SJCRH30 (cell line): ENCODE data around the gene TEX51. TPM values are rescaled to one million over a fixed set of nuclear protein-coding genes. Genes with fewer than 3 reads are reported as not detected.

Experiments used
- DNase-seq, 2 experiments: peaks; one replicate each; pipeline ENCODE4 v3.0.0-alpha.2; 2015 to 2020
- H3K27ac ChIP-seq: fragments of 250-450 bp; sonication (Bioruptor Pico); 2 replicates; pipeline ENCODE4 v1.5.1; 2020; ENCODE audit warnings: mild to moderate bottlenecking, moderate library complexity
- H3K27me3 ChIP-seq: fragments of 250-450 bp; sonication (Bioruptor Pico); 2 replicates; pipeline ENCODE4 v1.5.1; 2020; ENCODE audit warnings: mild to moderate bottlenecking, moderate library complexity
- H3K36me3 ChIP-seq: fragments of 250-450 bp; sonication (Bioruptor Pico); 2 replicates; pipeline ENCODE4 v1.5.1; 2020; ENCODE audit warnings: mild to moderate bottlenecking, moderate library complexity
- H3K4me1 ChIP-seq: fragments of 250-450 bp; sonication (Bioruptor Pico); 2 replicates; pipeline ENCODE4 v1.5.1; 2020; ENCODE audit warnings: mild to moderate bottlenecking, moderate library complexity
- H3K4me3 ChIP-seq: fragments of 250-450 bp; sonication (Bioruptor Pico); 2 replicates; pipeline ENCODE4 v1.5.1; 2020; ENCODE audit warnings: mild to moderate bottlenecking, moderate library complexity
- H3K9me3 ChIP-seq: fragments of 250-450 bp; sonication (Bioruptor Pico); replicated peaks from 2 replicates; pipeline ENCODE4 v1.5.1; 2020; ENCODE audit warnings: mild to moderate bottlenecking, moderate library complexity
- total RNA-seq: library from RNA; depleted of rRNA; stranded (reverse); fragments of >200 nt; shearing (Covaris generic); gene quantifications from 2 replicates; pipeline ENCODE4 v1.2.3, GENCODE V29; 2014

The TEX51 gene
- total RNA-seq, 1 experiment from 2014 or later, result not detected

DNA sequence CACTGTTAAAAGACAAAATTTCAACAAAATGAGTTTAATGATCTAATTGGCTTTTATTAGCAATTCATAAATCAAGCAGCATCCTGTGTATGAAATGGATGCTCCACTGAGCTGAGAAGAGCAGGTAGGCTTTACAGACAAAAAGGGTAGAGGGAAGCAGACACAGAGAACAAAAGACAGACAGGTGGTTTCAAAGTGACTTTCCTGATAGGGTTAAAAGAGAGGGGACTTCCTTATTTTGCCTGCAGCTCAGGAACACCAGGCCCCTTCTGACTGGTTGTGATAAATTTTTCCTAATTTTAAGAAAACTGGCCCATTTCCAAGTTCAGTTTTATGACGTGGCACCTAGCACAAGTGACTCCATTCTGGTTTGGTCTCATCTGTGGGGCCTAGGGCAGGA, 11.9 kb downstream of the TEX51 start:
- Histone ChIP-seq H3K4me3 (no peak overlapping the region), H3K27me3 (0 out of 2 replicates have a peak, but pooled peaks cover 3% of the 10 kb centered on the region), H3K9me3 (no peaks in the 10 kb centered on the region), H3K4me1 (no peaks in the 10 kb centered on the region), H3K27ac (no peak overlapping the region), H3K36me3 (no peaks in the 10 kb centered on the region)
- DNase-seq, result no peak

DNA sequence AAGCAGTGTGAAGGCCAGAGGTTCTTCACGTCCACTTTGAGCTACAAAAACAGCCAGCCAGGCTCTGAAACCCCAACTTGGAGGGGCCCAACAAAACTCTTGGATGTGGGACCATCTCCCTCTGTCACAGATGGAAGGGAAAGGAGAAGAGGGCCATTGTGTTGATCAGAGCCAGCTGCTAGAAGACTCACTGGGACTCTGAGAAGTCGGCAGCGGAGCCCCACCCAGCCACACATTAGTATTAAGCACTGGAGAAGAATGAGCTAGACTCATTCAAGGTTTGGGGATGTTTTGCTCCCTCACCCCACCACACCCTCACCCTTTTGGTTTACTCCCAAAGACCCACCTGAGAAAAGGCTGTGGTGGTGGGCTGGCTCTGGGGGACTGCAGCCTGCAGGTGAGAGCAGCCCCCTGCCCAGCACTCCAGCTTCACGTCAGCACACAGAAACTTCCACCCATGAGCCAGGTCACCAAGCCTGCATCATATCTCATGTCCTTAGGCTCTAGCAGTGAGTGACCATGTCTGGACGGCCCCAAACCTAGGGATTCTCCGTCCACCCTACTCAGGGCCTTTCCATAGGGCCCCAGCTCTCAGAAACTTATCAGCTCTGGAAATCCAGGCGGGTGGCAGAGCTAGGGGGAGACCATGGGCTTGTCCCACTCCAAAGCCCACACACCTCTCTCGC, 12.6 kb downstream of the TEX51 start:
- DNase-seq, result no peak
- Histone ChIP-seq H3K27me3 (0 out of 2 replicates have a peak, but pooled peaks cover 2% of the 10 kb centered on the region), H3K4me1 (no peaks in the 10 kb centered on the region), H3K9me3 (no peaks in the 10 kb centered on the region), H3K36me3 (no peaks in the 10 kb centered on the region), H3K4me3 (no peak overlapping the region), H3K27ac (no peak overlapping the region)

DNA sequence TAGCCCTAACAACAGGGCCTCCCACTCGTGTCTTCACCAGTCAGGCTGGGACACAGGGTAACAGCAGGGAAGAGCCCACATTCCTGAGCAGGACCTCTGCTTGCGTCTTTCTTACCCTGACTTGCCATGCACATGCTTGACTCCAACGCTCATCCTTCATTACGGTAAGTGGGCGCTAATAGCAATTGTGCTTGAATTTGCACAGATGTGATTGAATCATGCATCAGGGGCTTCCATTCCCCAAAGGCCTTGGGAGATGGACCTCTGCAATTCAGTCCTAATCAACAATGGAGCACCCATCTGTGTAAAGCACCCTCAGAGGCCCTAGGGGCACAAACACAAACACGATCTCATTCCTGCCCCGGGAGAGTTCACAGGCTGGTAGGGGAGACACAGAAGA, 13.5 kb downstream of the TEX51 start:
- Histone ChIP-seq H3K4me3 (no peak overlapping the region), H3K4me1 (no peaks in the 10 kb centered on the region), H3K27ac (no peak overlapping the region), H3K9me3 (no peaks in the 10 kb centered on the region), H3K27me3 (no peaks in the 10 kb centered on the region), H3K36me3 (no peaks in the 10 kb centered on the region)
- DNase-seq, result no peak

DNA sequence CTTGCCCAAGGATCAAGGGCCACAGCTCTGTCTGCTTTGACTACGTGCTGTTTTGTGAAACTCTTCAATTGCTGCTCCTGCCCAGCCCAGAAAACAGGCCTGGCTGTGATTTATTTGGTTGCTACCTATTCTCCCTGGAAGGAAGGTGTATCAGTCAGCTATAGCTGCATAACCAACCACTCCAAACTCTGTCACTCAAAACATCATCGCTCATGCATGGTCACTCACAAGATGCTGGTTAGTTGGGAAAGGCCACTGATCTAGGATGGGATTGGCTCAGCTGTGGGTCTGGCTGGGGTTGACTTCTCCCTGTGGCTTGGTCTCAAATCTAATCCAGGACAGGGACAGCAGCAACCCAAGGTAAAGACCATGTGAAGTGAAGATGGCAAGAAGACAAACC, 14.6 kb downstream of the TEX51 start:
- Histone ChIP-seq H3K36me3 (no peaks in the 10 kb centered on the region), H3K9me3 (no peaks in the 10 kb centered on the region), H3K27ac (no peak overlapping the region), H3K4me1 (no peaks in the 10 kb centered on the region), H3K4me3 (no peak overlapping the region), H3K27me3 (no peaks in the 10 kb centered on the region)
- no peak for DNase-seq

DNA sequence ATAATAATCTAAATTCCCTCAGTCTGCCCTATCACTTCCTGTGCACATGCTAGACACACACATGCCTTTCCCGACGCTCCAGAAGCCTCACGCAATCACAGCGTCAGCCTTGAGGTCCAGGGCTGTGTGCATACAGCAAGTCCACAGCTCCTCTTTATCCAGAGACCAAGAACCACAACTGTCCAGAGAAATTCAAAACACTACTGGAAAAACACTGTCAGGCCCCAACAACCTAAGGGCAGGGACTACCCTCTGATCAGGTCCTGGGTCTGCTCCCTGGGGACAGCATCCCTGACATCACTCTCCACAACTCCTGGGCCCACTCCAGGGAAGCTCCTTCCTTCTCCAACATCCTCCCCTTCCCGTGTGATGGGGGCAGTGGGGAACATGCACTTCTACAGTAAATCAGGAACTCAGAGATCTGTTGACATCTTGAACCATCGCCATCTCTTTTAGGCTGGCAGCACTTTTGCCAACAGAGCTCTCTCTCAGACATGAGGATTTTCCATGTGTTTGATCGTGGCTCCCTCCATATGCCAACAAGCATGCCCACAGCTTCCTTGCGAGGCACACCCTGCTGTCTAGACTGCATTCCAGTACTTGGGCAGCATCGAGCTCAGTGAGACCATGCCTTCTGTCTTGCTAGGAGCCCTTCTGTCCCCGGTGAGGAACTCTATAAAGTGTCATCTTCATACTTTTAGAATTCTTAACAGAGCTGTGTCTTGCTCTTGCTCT, 15.4 kb downstream of the TEX51 start:
- Histone ChIP-seq H3K27me3 (no peaks in the 10 kb centered on the region), H3K36me3 (no peaks in the 10 kb centered on the region), H3K9me3 (no peaks in the 10 kb centered on the region), H3K4me3 (no peak overlapping the region), H3K27ac (no peak overlapping the region), H3K4me1 (no peaks in the 10 kb centered on the region)
- no peak for DNase-seq

DNA sequence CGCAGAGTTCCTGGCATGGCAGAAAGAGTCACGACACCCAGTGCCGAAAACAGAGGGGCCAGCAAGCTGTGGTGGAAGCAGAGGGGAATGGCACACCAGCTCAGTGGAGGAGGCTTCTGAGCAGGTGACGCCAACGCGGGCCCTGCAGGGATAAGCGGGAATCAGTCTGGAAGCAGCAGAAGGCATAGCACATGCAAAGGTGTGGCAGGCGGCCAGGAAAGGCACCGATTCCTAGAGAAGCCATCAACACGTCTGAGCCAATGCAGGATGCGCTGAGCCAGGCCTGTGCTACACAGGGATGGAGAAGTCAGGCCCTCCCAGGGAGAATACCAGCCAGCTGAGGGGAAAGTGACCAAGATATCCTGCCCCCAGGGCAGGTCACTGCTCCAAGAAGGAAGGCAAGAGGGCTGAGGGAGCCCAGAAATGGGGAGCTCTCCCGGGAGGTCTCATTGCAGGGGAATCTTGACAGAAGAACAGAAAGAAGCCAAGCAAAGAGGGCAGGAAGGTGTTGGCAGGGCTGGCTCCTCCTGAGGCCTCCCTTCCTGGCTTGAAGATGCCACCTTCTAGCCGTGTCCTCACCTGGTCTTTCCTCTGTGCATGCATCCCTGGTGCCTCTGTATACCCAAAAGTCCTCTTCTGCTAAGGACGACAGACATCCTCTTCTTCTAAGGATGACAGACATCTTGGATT, 16.3 kb downstream of the TEX51 start:
- H3K27me3 ChIP-seq, result no peaks in the 10 kb centered on the region
- H3K27ac ChIP-seq, result no peak overlapping the region
- H3K36me3 ChIP-seq, result no peaks in the 10 kb centered on the region
- no peak overlapping the region for H3K4me3 ChIP-seq
- H3K9me3 ChIP-seq, result no peaks in the 10 kb centered on the region
- no peak for DNase-seq
- H3K4me1 ChIP-seq, result no peaks in the 10 kb centered on the region

DNA sequence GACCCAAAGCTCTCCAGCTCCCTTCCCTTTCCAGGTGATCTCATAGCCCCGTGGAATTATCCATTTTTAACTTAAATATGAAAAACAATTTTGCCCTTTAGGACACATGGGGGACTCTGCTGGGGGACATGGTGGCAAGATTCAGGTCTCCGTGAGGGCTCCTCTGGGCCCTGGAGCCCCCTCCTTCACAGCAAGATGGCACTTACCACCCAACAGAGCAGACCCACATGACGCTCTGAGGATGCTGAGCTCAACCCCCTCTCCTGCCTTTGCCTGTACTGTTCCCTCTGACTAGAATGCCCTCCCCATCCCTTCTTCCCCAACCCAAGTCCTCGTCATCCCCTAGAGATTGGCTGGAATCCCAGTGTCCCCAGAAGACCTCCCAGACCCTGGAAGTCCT, 17.2 kb downstream of the TEX51 start:
- no peak overlapping the region for H3K27ac ChIP-seq
- no peak overlapping the region for H3K4me3 ChIP-seq
- H3K36me3 ChIP-seq, result no peaks in the 10 kb centered on the region
- H3K4me1 ChIP-seq, result no peaks in the 10 kb centered on the region
- no peak for DNase-seq
- H3K9me3 ChIP-seq, result no peaks in the 10 kb centered on the region
- H3K27me3 ChIP-seq, result no peaks in the 10 kb centered on the region

DNA sequence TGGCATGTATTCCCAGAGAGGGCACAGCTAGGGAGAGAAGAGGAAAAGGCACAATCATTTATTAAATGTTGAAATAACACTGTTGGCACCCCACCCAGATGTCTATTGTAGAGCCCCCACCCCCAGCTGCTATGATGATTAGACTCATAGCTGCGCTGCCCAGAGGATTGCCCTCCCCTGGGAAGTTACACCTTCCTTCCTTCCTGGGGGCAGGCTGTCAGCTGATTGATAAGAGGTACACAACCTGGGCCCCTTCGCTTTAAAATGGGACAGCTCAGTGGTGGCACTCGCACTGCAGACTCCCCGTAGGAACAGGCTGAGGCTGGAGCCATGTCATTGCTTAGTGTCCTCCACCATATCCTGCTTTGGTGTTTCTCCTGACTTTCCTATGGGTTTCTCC, 18.1 kb downstream of the TEX51 start:
- Histone ChIP-seq H3K4me1 (no peaks in the 10 kb centered on the region), H3K4me3 (no peak overlapping the region), H3K9me3 (no peaks in the 10 kb centered on the region), H3K36me3 (no peaks in the 10 kb centered on the region), H3K27me3 (no peaks in the 10 kb centered on the region), H3K27ac (no peak overlapping the region)
- no peak for DNase-seq

DNA sequence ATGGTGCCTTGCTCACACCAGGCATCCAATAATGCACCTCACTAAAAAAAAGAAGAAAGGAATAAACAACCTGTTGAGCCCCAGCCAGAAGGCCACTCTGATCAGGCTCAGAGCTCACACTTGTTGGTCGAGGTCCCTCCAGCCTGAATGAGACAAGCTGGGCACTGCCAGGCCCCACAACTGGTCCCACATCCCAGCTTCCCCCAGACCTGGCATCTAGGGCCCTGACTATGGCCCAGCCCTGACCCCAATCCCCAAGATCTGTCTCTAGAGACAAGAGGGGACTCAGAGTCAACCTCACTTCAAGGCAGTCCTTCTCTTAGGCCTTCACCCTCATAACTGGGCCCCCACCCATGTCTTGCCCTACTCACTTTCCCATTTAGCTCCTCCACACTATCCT, 22.4 kb downstream of the TEX51 start:
- Histone ChIP-seq H3K9me3 (no peaks in the 10 kb centered on the region), H3K27me3 (no peaks in the 10 kb centered on the region), H3K27ac (no peak overlapping the region), H3K36me3 (no peaks in the 10 kb centered on the region), H3K4me3 (no peak overlapping the region), H3K4me1 (no peaks in the 10 kb centered on the region)
- DNase-seq, result no peak

DNA sequence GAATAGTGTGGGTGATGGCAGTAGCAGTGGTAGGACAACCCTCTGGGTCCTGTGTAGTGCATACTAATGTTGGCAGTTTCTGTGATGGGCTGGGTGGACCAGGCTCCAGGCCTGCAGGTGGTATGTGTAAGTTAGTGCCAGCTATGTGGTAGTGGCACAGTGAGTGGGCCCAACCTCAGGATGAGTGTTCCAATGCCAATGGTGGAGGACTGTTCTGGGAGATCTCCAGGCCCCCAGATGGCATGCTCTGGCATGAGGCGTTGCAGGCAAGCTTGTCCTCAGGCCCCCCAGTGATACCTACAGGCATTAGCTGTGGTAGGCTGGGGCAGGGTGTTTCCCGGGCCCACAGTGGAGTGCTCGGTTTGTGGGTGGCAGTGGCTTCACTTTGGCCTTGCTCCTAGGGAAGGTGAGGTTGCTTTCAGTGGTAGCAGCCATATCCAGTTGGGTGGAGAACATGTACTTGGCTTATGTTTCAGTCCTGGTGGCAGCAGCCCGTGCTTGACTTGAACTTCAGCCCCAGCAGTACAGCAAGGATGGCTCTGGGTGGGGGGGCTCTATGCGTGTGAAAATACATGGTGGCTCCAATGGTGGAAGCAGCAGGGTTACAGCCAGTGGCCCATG, 32.4 kb downstream of the TEX51 start:
- Histone ChIP-seq H3K36me3 (no peaks in the 10 kb centered on the region), H3K9me3 (no peaks in the 10 kb centered on the region), H3K27ac (no peak overlapping the region), H3K27me3 (no peaks in the 10 kb centered on the region), H3K4me3 (no peak overlapping the region), H3K4me1 (no peaks in the 10 kb centered on the region)
- DNase-seq, result no peak

DNA sequence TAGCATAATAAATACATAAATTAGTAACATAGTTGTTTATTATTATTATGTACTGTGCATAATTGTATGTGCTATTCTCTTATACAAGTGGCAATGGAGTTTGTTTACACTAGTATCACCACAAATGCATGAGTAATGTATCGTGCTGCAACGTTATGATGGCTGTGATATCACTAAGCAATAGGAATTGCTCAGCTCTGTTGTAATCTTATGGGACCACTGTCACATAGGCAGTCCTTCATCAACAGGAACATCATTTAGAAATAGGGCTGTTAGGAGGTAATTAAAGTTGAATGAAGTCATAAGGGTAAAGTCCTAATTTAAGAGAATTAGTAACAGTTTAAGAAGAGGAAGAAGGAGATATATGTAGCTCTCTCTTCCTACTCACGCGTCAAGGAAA, 33.8 kb downstream of the TEX51 start:
- H3K36me3 ChIP-seq, result no peaks in the 10 kb centered on the region
- H3K27me3 ChIP-seq, result no peaks in the 10 kb centered on the region
- no peaks in the 10 kb centered on the region for H3K9me3 ChIP-seq
- DNase-seq, result no peak
- H3K4me1 ChIP-seq, result no peaks in the 10 kb centered on the region
- H3K4me3 ChIP-seq, result no peak overlapping the region
- no peak overlapping the region for H3K27ac ChIP-seq

DNA sequence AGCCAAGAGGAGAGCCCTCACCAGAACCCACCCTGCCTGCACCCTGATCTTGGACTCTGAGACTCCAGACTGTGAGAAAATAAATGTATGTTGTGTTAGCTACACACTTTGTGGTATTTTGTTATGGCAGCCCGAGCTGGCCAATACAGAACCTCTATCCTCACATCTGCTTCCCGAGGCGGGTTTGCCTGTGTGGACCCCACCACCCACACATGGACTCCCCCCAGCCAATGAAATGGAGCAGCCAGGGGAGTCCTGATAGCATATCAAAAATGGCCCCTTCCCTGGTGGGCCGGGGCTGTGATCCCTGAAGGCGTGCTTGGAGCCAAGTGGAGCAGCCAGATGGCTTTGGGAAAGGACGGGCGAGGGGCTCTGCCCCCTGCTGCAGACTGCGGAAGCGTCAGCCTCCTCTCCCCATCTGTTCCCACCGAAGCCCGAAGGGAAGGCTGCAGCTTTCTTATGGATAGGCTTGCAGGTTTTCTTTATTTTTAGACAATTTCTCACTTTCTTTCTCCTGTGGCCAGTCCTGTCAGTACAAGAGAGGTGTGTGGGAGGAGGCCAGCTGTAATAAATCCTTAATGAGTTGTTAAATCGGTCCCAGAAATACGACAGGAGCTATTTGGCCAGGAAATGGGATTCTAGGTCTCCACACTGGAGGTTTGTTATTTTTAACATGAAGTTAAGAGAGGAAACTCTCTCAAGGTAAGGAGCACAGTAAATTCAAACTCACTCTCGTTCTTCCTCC, 34.4 kb downstream of the TEX51 start:
- Histone ChIP-seq H3K27me3 (no peaks in the 10 kb centered on the region), H3K36me3 (no peaks in the 10 kb centered on the region), H3K9me3 (no peaks in the 10 kb centered on the region), H3K4me1 (no peaks in the 10 kb centered on the region), H3K27ac (no peak overlapping the region), H3K4me3 (no peak overlapping the region)
- no peak for DNase-seq

DNA sequence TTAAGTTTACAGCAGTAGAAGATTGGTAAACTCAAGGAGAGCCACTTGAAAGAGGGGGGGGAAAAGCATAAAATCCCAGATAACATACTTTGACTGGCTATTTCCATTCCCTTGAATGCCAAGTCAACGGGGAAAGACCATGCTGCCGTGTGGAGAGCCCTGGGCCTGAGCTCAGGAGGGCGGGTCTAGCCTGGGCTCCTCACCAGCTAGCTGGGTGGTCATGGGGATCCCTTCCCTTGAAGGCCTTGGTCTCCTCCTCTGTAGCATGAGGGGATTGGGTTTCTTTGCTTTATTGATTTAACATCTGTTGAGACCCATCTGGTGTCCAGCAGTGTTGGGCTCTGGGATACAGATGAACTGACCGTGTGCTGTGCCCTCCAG, 35.0 kb downstream of the TEX51 start:
- H3K4me1 ChIP-seq, result no peaks in the 10 kb centered on the region
- no peaks in the 10 kb centered on the region for H3K36me3 ChIP-seq

DNA sequence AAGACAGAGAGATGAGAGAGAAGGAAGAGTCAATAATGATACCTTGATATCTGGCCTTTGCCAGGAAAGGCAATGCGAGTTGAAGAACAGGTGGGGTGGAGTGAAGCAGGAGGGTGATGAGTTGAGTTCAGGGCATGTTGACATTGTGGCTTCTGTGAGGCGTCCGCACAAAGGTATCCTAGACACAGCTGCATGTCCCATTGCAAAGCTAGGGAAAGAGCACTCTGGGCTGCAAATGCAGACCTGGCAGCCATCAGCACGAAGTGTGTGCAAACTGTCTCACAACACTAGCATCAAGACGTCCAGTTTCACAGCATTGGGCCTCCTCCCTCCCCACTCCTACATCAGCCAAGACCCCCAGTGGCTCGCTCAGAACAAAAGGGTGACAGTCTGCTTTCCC, 36.1 kb downstream of the TEX51 start:
- Histone ChIP-seq H3K4me3 (no peak overlapping the region), H3K9me3 (no peaks in the 10 kb centered on the region), H3K36me3 (no peaks in the 10 kb centered on the region), H3K4me1 (no peaks in the 10 kb centered on the region), H3K27me3 (no peaks in the 10 kb centered on the region), H3K27ac (no peak overlapping the region)
- no peak for DNase-seq

More for the DNA sequence above, 35.0 kb downstream of the TEX51 start:
- H3K27me3 ChIP-seq, result no peaks in the 10 kb centered on the region
- DNase-seq, result no peak
- H3K9me3 ChIP-seq, result no peaks in the 10 kb centered on the region
- H3K27ac ChIP-seq, result no peak overlapping the region
- no peak overlapping the region for H3K4me3 ChIP-seq
